ENCODE data around the gene YWHAG. TPM values are rescaled to one million over a fixed set of nuclear protein-coding genes. Genes with fewer than 3 reads are reported as not detected.

YWHAG gene
- total and polyA plus RNA-seq, 2 of the 13 experiments (the other 11 are each of a cell fraction or from before 2014, with no cell fraction given): 36.9 to 67.5 TPM

DNA sequence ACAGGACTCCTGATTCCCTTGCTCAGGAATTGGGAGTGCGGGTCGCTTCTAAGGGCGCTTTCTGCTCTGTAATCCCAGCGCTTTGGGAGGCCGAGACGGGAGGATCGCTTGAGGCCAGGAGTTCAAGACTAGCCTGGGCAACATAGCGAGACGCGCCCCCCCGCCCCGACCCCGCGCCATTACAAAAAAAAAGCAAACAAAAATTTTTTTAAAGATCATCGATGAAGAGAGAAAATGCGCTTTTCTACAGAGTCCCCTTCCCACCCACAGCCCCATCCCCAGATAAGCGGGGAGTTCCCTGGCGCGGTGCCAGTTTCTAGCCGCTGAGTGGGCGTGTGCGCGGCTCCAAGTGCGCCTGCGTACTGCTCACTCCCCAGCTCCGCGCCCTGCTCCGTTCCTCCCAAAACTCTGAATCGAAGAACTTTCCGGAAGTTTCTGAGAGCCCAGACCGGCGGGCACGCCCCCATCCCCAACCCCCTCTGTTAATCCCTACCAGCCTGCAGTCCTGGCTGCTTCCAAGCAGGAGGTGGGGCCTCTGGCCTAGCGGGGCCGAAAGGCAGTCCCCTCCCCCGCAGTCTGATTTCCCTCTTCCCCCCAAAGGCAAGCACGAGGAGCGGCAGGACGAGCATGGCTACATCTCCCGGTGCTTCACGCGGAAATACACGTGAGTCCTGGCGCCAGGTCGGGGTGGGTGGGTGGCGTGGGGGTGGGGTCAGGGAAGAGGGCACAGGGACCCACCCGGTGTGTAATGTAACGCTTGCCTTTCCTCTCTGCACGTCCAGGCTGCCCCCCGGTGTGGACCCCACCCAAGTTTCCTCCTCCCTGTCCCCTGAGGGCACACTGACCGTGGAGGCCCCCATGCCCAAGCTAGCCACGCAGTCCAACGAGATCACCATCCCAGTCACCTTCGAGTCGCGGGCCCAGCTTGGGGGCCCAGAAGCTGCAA is 55.3 kb downstream of the YWHAG start (continued):
- TF ChIP-seq NFKBIZ (CRISPR knock-in tag; IDR thresholded peaks at IDR 0.05) (no peak; the same call in 1 of the 2 replicates), ZNF749 (CRISPR knock-in tag; IDR thresholded peaks at IDR 0.05; ENCODE audit: borderline replicate concordance) (no peak), ZSCAN25 (CRISPR knock-in tag; IDR thresholded peaks at IDR 0.05) (no peak), HOXA5 (CRISPR knock-in tag; IDR thresholded peaks at IDR 0.05) (peak; percentile 64; the same call in 1 of the 2 replicates), HOXA3 (CRISPR knock-in tag; IDR thresholded peaks at IDR 0.05) (peak; percentile 29; the same call in 1 of the 2 replicates), ZUFSP (CRISPR knock-in tag; IDR thresholded peaks at IDR 0.05; ENCODE audit: borderline replicate concordance) (no peak), ATF6 (CRISPR knock-in tag; conservative IDR thresholded peaks at IDR 0.05) (no peak), TFDP2 (CRISPR knock-in tag; IDR thresholded peaks at IDR 0.05) (peak; percentile 88), TAF15 (IDR thresholded peaks at IDR 0.05; ENCODE audit: low read depth, low read length, poor library complexity, severe bottlenecking) (no peak), MAFG (CRISPR knock-in tag; IDR thresholded peaks at IDR 0.05) (no peak), ZNF136 (CRISPR knock-in tag; IDR thresholded peaks at IDR 0.05; ENCODE audit: low read depth) (no peak), KDM5B (CRISPR knock-in tag; IDR thresholded peaks at IDR 0.05; ENCODE audit: borderline replicate concordance) (no peak; the same call in 1 of the 2 replicates), MXD4 (CRISPR knock-in tag; IDR thresholded peaks at IDR 0.05) (no peak), DR1 (CRISPR knock-in tag; IDR thresholded peaks at IDR 0.05) (no peak; the same call in 1 of the 2 replicates), NFYC (CRISPR knock-in tag; IDR thresholded peaks at IDR 0.05) (no peak), KLF6 (CRISPR knock-in tag; IDR thresholded peaks at IDR 0.05) (no peak), ZNF260 (CRISPR knock-in tag; IDR thresholded peaks at IDR 0.05; ENCODE audit: borderline replicate concordance, low read depth) (no peak), SMAD3 (CRISPR knock-in tag; IDR thresholded peaks at IDR 0.05) (peak; percentile 42; the same call in 1 of the 2 replicates), KLF16 (CRISPR knock-in tag; IDR thresholded peaks at IDR 0.05) (peak in 1 of 2 experiments; percentile 78; a peak in 1 of 4 replicates)
- TF ChIP-seq, protein P1, sequence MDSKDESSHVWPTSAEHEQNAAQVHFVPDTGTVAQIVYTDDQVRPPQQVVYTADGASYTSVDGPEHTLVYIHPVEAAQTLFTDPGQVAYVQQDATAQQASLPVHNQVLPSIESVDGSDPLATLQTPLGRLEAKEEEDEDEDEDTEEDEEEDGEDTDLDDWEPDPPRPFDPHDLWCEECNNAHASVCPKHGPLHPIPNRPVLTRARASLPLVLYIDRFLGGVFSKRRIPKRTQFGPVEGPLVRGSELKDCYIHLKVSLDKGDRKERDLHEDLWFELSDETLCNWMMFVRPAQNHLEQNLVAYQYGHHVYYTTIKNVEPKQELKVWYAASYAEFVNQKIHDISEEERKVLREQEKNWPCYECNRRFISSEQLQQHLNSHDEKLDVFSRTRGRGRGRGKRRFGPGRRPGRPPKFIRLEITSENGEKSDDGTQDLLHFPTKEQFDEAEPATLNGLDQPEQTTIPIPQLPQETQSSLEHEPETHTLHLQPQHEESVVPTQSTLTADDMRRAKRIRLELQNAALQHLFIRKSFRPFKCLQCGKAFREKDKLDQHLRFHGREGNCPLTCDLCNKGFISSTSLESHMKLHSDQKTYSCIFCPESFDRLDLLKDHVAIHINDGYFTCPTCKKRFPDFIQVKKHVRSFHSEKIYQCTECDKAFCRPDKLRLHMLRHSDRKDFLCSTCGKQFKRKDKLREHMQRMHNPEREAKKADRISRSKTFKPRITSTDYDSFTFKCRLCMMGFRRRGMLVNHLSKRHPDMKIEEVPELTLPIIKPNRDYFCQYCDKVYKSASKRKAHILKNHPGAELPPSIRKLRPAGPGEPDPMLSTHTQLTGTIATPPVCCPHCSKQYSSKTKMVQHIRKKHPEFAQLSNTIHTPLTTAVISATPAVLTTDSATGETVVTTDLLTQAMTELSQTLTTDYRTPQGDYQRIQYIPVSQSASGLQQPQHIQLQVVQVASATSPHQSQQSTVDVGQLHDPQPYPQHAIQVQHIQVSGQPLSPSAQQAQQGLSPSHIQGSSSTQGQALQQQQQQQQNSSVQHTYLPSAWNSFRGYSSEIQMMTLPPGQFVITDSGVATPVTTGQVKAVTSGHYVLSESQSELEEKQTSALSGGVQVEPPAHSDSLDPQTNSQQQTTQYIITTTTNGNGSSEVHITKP (CRISPR knock-in tag; IDR thresholded peaks at IDR 0.05; ENCODE audit: low read depth): peak; percentile 54; the same call in 1 of the 2 replicates
